CD14-positive monocyte (primary cell): ENCODE results near the gene DOCK10. TPM values are rescaled to one million over a fixed set of nuclear protein-coding genes. Genes with fewer than 3 reads are reported as not detected.

Source experiments
- DNase-seq, 3 donors: peaks; one replicate each; pipeline ENCODE4 v3.0.0-alpha.2; 2011 to 2022
- H2AFZ ChIP-seq: 2 replicates; pipeline ENCODE4 v1.6.0; 2012; ENCODE audit warnings: mild to moderate bottlenecking, low read depth, low read length, inconsistent platforms; ENCODE audit not compliant: insufficient read depth, poor library complexity, severe bottlenecking
- H3K27ac ChIP-seq, 2 donors: 1 replicate in 1 of 2; 2 replicates in 1 of 2; pipeline ENCODE4 v1.5.1; 2012 to 2013; ENCODE audit warnings: low read length in 2 of 2, control low read depth in 1 of 2, inconsistent platforms in 1 of 2, low read depth in 1 of 2, mild to moderate bottlenecking in 1 of 2
- H3K27me3 ChIP-seq, 2 donors: one replicate each; pipeline versions ENCODE4 v1.6.0 to v1.6.1; 2011 to 2013; ENCODE audit warnings: low read length in 2 of 2; ENCODE audit not compliant: control insufficient read depth in 2 of 2, insufficient read depth in 2 of 2
- H3K36me3 ChIP-seq, 2 donors: replicated peaks in 1 of 2; 1 replicate in 1 of 2; 2 replicates in 1 of 2; pipeline versions ENCODE4 v1.5.1 to v1.6.1; 2012 to 2013; ENCODE audit warnings: low read length in 2 of 2, control low read depth in 1 of 2, inconsistent platforms in 1 of 2, mild to moderate bottlenecking in 1 of 2; ENCODE audit not compliant: insufficient read depth in 2 of 2, control insufficient read depth in 1 of 2
- H3K4me1 ChIP-seq, 2 donors: 1 replicate in 1 of 2; 2 replicates in 1 of 2; pipeline versions ENCODE4 v1.5.1 to v1.6.1; 2012 to 2013; ENCODE audit warnings: low read length in 2 of 2, control low read depth in 1 of 2, inconsistent platforms in 1 of 2, mild to moderate bottlenecking in 1 of 2, moderate library complexity in 1 of 2; ENCODE audit not compliant: insufficient read depth in 2 of 2, control insufficient read depth in 1 of 2
- H3K4me2 ChIP-seq: replicated peaks from 2 replicates; pipeline ENCODE3; 2012; ENCODE audit warnings: low read length, moderate library complexity, mild to moderate bottlenecking; ENCODE audit not compliant: poor library complexity, severe bottlenecking; ENCODE audit errors: extremely low read depth
- H3K4me3 ChIP-seq, 3 experiments: fragments of 200-600 bp in 1 of 3; sonication (generic) in 1 of 3; replicated peaks in 1 of 3; 1 replicate in 2 of 3; 2 replicates in 1 of 3; pipeline ENCODE4 v1.5.1; 2011 to 2013; ENCODE audit warnings: low read length in 3 of 3, mild to moderate bottlenecking in 3 of 3, control low read depth in 2 of 3, low read depth in 2 of 3, inconsistent platforms in 1 of 3, moderate library complexity in 1 of 3
- H3K79me2 ChIP-seq: 2 replicates; pipeline ENCODE4 v1.6.0; 2012; ENCODE audit warnings: mild to moderate bottlenecking, control low read depth, inconsistent platforms, low read length, moderate library complexity; ENCODE audit not compliant: insufficient read depth
- H3K9ac ChIP-seq: 2 replicates; pipeline ENCODE4 v1.6.0; 2017; ENCODE audit warnings: low read length, mild to moderate bottlenecking; ENCODE audit not compliant: insufficient read depth, poor library complexity, severe bottlenecking
- H3K9me3 ChIP-seq, 2 donors: replicated peaks in 1 of 2; 1 replicate in 1 of 2; 2 replicates in 1 of 2; pipeline versions ENCODE4 v1.5.1 to v1.6.1; 2012 to 2013; ENCODE audit warnings: low read length in 2 of 2, control low read depth in 1 of 2; ENCODE audit not compliant: control insufficient read depth in 1 of 2, insufficient read depth in 1 of 2
- H4K20me1 ChIP-seq: 2 replicates; pipeline ENCODE4 v1.6.0; 2012; ENCODE audit warnings: mild to moderate bottlenecking, low read length, control low read depth, moderate library complexity; ENCODE audit not compliant: insufficient read depth
- H3K27ac Mint-ChIP-seq, 7 donors: one replicate each; pipeline ENCODE4 v1.8.0; 2020; ENCODE audit warnings: mild to moderate bottlenecking in 7 of 7, mixed read lengths in 7 of 7, moderate library complexity in 6 of 7, inconsistent platforms in 2 of 7
- H3K27me3 Mint-ChIP-seq, 3 donors: one replicate each; pipeline ENCODE4 v1.8.0; 2021 to 2022; ENCODE audit warnings: low read depth in 3 of 3, mild to moderate bottlenecking in 3 of 3, mixed read lengths in 3 of 3, moderate library complexity in 3 of 3, inconsistent platforms in 1 of 3
- H3K36me3 Mint-ChIP-seq, 2 donors: one replicate each; pipeline ENCODE4 v1.8.0; 2020; ENCODE audit warnings: mixed read lengths in 2 of 2, inconsistent platforms in 1 of 2, mild to moderate bottlenecking in 1 of 2
- H3K4me1 Mint-ChIP-seq: one replicate; pipeline ENCODE4 v1.8.0; 2020; ENCODE audit warnings: mild to moderate bottlenecking, mixed read lengths
- H3K4me3 Mint-ChIP-seq, 2 donors: one replicate each; pipeline ENCODE4 v1.8.0; 2020; ENCODE audit warnings: mild to moderate bottlenecking in 2 of 2, mixed read lengths in 2 of 2, moderate library complexity in 1 of 2
- H3K9me3 Mint-ChIP-seq, 7 donors: one replicate each; pipeline ENCODE4 v1.8.0; 2020 to 2022; ENCODE audit warnings: mixed read lengths in 7 of 7, mild to moderate bottlenecking in 6 of 7, moderate library complexity in 6 of 7, inconsistent platforms in 2 of 7
- CTCF ChIP-seq: fragments of 200-600 bp; IDR thresholded peaks from one replicate; pipeline ENCODE4 v1.8.0; 2022; ENCODE audit warnings: antibody characterized with exemption, mild to moderate bottlenecking
- WGBS: methylation state at CpG from one replicate; pipeline ENCODE4 v1.1.5; 2013; ENCODE audit warnings: missing lambda C conversion rate; ENCODE audit not compliant: insufficient coverage; 5-methylcytosine and 5-hydroxymethylcytosine counted together
- intact Hi-C, 2 donors: fragments of 100-400 bp; cut with micrococcal nuclease; formaldehyde crosslinking; loops; one replicate each; pipeline versions ENCODE4 v1.15.0 to v1.15.1; 2023
- polyA plus RNA-seq, 3 donors: library from polyadenylated mRNA; depleted of rRNA in 1 of 3; unstranded in 2 of 3; stranded (reverse) in 1 of 3; fragments of 300-500 nt in 2 of 3; fragments of >200 nt in 1 of 3; fragmentation: Illumina TruSeq in 2 of 3; gene quantifications; 1 replicate in 2 of 3; 2 replicates in 1 of 3; pipeline ENCODE4 v1.2.3, GENCODE V29; 2012 to 2021

Gene DOCK10
- polyA plus RNA-seq, 3 donors: 9.5 to 30.9 (median 16.5) TPM

- peak overlapping the region; percentile 99 for H3K4me2 ChIP-seq
- H3K36me3 Mint-ChIP-seq: peaks cover 0 to 8% of the 10 kb centered on the region in 2 donors
- intact Hi-C loops: no loop called here
- H3K4me3 ChIP-seq: peak overlapping the region; percentile 79 to 92 (median 86)
- H3K27me3 ChIP-seq: peaks cover 0 to 7% of the 10 kb centered on the region in 2 donors
- H3K9ac ChIP-seq: peak overlapping the region; percentile 70
- peak overlapping the region; percentile 99 for H3K4me3 Mint-ChIP-seq
- peaks cover 40% of the 10 kb centered on the region for H4K20me1 ChIP-seq
- no peak for TF ChIP-seq CTCF
- DNase-seq: peak in 2 of 3 donors; percentile 13 to 30
- peak overlapping the region; percentile 85 for H2AFZ ChIP-seq
- WGBS: 0% methylated on average over 2 of the region's 9 CpGs
- H3K27ac ChIP-seq: peak overlapping the region; percentile 66 to 79
- H3K79me2 ChIP-seq: peaks cover 67% of the 10 kb centered on the region
- peaks cover 0 to 1% (median 0%) of the 10 kb centered on the region in 7 donors for H3K9me3 Mint-ChIP-seq
- H3K9me3 ChIP-seq: no peaks in the 10 kb centered on the region
- peaks cover 50% of the 10 kb centered on the region for H3K4me1 Mint-ChIP-seq
- no peaks in the 10 kb centered on the region for H3K36me3 ChIP-seq
- peaks cover 28 to 36% of the 10 kb centered on the region in 2 donors for H3K4me1 ChIP-seq
- H3K27ac Mint-ChIP-seq: peak overlapping the region; percentile 78 to 97 (median 88)
- H3K27me3 Mint-ChIP-seq: peaks cover 0 to 6% (median 1%) of the 10 kb centered on the region in 3 donors
Observed at GRCh38 chr2:225040856-225041206, 1.4 kb downstream of the DOCK10 start.

DNA sequence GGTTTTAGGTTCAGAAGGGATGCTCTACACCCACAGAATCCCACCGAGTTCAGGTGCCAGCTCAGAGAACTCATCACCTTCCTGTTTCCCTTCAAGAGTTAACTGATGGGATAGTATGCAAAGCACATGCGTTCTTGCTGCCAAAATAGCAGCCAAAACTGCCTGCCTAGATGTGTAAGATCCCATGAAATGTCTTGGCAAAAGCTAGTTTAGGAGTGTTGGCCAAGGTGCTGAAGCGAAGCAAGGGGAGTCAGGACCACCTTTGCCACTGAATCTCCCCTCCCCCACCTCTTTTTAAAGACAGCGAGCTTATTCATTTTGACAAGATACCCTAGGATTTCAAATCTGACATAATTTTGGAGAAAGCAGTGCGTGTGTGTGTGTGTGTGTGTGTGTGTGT, 2.1 kb downstream of the DOCK10 start:
- H3K4me1 ChIP-seq: peaks cover 28 to 37% of the 10 kb centered on the region in 2 donors
- Mint-ChIP-seq H3K9me3 (peaks cover 0 to 1% (median 0%) of the 10 kb centered on the region in 7 donors), H3K36me3 (peaks cover 0 to 8% of the 10 kb centered on the region in 2 donors), H3K4me1 (peaks cover 54% of the 10 kb centered on the region), H3K4me3 (peak overlapping the region in 1 of 2 donors; percentile 59), H3K27me3 (peaks cover 0 to 6% (median 1%) of the 10 kb centered on the region in 3 donors), H3K27ac (peak overlapping the region in 2 of 7 donors; percentile 64 to 84)
- intact Hi-C loops: no loop called here
- H3K4me2 ChIP-seq: peak overlapping the region; percentile 99
- H3K9me3 ChIP-seq: no peaks in the 10 kb centered on the region
- H3K27me3 ChIP-seq: peaks cover 0 to 5% of the 10 kb centered on the region in 2 donors
- no CpG with 5 or more reads among the region's 5 CpGs for WGBS
- no peak overlapping the region for H3K27ac ChIP-seq
- DNase-seq: no peak
- no peak overlapping the region for H2AFZ ChIP-seq
- H4K20me1 ChIP-seq: peaks cover 44% of the 10 kb centered on the region
- H3K9ac ChIP-seq: no peak overlapping the region
- peaks cover 73% of the 10 kb centered on the region for H3K79me2 ChIP-seq
- no peak for TF ChIP-seq CTCF
- H3K36me3 ChIP-seq: no peaks in the 10 kb centered on the region
- H3K4me3 ChIP-seq: no peak overlapping the region
